ENCODE results near the gene RCCD1.

GRCh38 chr15:90931575-90931827 is 23.2 kb upstream of the RCCD1 start:
- no peak for TF ChIP-seq GATA2 (IDR thresholded peaks at IDR 0.05; ENCODE audit: low read depth, low read length)
- TF ChIP-seq GATA3 (IDR thresholded peaks at IDR 0.05; ENCODE audit: low read depth, low read length), result no peak

All from SH-SY5Y (cell line).